ENCODE results near the gene SUSD6.

- TF ChIP-seq EZH2 (IDR thresholded peaks at IDR 0.05) (no peak), FOXP2 (optimal IDR thresholded peaks at IDR 0.05; ENCODE audit: control extremely low read depth, extremely low read length, insufficient read depth) (no peak), POLR2AphosphoS5 (IDR thresholded peaks at IDR 0.05; ENCODE audit: borderline replicate concordance, low read depth, low read length) (no peak)
Measured at GRCh38 chr14:69582829-69583228, 28.6 kb upstream of the SUSD6 start.
